HG03280 (cell line): Measurements from ENCODE around the gene SPDYE17.
"Not testable (repeated sequence)": the region's sequence is repeated elsewhere in the genome, so short reads cannot be mapped to it uniquely, and the experiment has no call there.

Source experiments
- ATAC-seq: cut with Tn5 transposase; IDR thresholded peaks from one replicate; pipeline ENCODE4 v1.9.1; 2021; ENCODE audit warnings: mild to moderate bottlenecking, moderate library complexity; ENCODE audit not compliant: unreplicated experiment

SPDYE17 gene

DNA sequence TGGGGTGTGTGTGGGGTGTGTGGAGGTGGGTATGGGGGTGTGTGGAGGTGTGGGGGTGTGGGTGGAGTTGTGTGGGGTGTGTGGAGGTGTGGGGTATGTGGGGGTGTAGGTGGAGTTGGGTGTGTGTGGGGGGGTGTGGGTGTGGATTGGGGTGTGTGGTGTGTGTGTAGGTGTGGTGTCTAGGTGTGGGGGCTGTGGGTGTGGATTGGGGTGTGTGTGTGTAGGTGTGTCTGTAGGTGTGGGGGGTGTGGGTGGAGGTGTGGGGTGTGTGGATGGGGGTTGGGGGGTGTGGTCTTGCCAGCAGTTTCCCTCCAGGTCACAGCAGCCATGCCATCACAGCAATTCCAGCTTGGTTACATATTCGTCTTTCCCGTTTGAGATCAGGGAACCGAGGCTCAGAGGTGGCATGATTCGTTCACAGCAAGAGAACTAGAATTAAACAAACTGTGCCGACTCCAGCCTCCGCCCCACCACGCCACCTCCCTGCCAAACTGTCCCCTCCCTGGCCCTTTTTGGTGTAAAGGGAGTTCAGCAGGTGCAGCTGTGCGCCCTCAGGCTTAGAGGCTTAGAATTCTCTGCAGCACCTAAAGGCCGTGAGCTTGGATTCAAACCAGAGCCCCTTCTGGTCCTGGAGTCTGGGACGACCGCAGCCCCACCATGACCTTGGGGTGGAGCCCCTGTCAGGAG, 33.3 kb downstream of the SPDYE17 start:
- not testable (repeated sequence) for ATAC-seq

DNA sequence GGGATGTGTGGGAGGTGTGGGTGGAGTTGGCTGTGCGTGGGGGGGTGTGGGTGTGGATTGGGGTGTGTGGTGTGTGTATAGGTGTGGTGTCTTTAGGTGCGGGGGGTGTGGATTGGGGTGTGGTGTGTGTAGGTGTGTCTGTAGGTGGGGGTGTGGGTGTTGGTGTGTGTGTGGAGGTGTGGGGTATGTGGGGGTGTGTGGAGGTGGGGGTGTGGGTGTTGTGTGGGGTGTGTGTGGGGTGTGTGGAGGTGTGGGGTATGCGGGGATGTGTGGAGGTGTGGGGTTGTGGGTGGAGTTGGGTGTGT, 33.9 kb downstream of the SPDYE17 start:
- ATAC-seq = no peak

DNA sequence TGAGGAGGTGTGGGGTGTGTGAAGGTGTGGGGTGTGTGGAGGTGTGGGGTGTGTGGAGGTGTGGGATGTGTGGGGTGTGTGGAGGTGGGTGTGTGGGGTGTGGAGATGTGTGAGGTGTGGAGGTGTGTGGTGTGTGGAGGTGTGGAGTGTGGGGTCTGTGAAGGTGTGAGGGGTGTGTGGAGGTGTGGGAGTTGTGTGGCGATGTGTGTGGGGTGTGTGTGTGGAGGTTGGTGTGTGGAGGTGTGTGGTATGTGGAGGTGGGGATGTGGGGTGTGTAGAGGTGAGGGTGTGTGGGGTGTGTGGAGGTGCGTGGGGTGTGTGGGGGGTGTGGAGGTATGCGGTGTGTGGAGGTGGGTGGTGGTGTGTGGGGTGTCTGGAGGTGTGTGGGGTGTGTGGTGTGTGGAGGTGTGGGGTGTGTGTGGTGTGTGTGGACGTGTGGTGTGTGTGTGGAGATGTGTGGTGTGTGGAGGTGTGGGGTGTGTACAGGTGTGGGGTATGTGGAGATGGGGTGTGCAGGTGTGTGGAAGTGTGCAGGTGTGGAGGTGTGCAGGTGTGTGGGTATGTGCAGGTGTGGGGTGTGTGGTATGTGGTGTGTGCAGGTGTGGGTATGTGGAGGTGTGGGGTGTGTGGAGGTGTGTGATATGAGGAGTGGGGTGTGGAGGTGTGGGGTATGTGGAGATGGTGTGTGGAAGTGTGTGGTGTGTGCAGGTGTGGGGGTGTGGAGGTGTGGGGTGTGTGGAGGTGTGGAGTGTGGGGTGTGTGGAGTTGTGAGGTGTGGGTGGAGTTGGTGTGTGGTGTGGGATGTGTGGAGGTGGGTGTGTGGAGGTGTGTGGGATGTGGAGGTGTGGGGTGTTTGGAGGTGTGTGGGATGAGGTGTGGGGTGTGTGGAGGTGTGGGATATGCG, 34.5 kb downstream of the SPDYE17 start:
- no peak for ATAC-seq

DNA sequence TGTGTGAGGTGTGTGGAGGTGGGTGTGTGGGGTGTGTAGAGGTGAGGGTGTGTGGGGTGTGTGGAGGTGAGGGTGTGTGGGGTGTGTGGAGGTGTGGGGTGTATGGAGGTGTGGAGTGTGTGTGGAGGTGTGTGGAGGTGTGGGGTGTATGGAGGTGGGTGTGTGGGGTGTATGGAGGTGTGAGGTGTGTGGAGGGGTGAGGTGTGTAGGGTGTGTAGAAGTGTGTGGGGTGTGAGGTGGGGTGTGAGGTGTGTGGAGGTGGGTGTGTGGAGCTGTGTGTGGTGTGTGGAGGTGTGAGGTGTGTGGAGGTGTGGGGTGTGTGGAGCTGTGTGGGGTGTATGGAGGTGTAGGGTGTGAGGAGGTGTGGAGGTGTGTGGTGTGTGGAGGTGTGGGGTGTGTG, 35.2 kb downstream of the SPDYE17 start:
- not testable (repeated sequence) for ATAC-seq

DNA sequence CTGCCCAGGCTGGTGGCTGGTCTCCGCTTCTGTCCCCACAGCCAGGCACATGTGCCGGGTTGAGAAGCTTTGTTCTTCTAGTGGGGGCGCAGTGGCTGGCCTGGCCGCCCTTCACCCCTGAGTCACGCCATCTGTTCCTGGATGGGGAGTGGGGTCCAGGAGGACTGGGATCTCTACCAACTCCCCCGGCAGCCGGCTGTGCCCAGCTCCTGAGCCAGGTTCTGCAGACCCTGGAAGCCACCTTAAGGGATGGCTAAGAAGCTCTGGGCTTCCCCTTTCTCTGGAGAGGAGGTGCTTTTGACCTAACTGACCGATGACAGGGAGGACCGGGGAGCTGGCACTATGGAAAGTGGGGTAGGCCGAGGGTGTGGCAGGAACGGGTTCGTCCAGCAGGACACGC, 37.9 kb downstream of the SPDYE17 start:
- ATAC-seq = not testable (repeated sequence)

DNA sequence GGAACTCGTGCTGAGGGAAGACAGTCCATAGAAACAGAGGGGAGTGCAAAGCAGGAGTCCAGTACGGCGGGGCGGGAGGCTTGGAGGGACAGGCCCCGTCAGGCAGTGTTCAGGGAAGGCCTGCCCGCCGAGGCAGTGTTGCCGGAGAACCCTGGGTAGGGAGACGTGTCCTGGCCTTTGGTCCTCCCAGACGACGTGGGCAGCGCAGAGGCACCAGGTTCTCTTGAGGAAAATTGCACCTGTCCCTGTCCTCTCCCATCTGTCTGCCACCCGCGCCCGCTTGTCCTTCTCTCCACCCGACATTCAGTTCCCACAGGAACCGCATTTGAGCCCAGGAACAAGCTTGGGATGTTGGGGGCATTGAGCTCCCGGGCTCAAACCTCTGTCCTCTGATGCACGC, 38.3 kb downstream of the SPDYE17 start:
- not testable (repeated sequence) for ATAC-seq

DNA sequence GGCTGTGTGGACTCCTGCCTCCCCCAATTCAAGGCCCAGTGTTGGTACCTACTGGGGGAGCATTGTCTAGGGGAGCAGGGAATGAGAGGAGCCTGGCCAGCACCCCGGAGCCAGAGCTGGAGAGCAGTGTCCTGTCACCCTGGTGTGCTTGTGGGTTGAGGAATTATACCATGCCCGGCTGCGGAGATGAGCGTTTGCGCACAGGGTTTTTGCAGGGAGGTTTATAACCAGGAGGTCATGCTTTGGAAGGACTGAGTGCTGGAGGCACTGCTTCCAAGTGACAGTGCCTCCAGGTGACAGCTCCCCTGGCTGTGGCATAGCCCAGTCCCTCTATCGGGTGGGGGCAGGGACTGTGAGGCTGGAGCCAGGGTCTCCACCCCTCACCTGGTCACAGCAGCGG, 39.3 kb downstream of the SPDYE17 start:
- ATAC-seq = not testable (repeated sequence)

DNA sequence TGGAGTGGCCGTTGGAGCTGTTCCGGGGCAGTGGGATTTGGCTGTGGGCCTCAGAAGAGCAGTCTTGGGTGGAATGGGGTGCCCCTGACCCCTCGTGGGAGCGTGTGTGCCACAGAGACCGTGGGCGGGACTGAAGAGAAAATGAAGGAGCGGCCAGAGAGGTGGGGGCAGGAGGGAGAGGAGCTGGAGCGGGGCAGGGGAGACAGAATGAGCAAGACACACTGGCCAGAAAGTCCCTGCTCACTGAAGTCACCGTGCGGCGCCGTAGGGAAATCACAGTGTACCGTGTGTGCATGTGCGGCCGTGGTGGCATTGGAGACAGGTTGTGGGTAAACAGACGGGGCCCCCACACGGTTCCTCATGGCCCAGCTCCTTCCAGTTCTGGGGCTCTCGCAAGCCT, 40.0 kb downstream of the SPDYE17 start:
- ATAC-seq = not testable (repeated sequence)

DNA sequence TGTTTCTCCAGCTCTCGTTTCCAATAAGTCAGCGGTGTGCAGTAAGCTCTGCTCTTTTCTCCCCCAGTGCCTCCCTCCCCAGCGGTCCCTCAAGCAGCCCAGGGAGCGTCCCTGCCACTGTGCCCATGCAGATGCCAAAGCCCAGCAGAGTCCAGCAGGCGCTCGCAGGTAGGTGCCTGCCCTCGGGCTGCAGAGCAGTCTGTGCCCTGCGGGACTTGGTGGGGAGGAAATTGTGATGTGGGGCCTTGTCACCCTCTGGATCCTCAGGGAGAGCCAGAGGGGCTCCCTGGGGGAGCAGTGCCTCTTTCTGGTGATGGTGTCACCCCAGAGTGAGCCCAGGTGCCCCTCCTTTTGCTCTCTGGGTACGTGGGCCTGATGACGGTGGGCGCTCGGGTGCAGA, 42.0 kb downstream of the SPDYE17 start:
- ATAC-seq = not testable (repeated sequence)

DNA sequence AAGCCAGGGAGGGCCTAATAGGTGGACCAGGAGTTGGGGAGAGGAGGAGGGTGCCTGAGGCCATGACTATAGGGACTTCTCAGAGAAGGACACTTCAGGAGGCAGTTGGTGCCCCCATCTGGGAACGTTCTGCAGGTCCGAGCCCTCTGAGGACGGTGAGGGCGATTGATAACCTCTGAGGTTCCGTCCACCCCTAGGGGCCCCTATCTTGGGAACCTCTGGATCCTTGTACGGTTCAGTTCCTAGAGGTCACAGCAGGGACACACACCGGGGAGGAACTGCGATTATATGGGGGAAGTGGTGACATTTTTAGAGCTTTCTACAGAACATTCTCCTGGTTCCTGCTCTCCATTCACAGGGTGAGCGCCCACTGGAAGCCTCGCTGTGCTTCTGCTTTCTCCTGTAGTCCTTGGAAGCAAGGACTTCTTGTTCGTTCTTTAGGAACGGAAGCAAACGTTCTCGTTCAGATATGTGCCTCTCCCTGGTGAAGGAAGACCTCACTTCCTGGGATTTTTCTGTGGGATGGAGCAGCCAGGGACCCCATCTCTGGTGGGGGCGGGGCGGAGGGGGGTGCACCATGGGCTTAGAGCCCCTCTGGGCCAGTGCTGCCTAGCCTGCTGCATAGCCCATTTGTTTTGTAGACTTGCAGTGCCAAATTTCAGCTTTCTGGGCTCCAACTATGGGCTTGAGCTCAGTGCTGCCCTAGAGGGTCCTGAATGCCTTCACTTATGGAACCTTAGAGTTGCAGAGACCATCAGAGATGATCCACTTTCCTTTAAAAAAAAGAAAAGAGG, 46.0 kb downstream of the SPDYE17 start:
- ATAC-seq = not testable (repeated sequence)

DNA sequence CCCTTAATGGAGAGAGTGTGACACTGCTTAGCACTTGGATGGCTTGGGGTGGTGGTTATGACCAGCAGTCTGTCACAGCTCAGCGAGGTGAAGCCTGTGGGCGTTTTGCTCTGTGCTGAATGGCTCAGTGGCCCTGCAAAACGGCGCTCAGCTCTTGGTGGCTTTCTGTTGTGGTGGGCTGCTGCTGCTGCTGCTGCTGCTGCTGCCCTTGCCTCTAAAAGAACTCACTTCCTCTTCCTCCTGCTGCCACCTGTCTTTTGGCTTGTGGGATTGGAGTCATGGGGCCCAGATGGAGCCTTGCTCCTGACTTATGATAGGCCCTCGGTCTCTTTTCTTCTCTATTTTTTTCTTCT, 47.4 kb downstream of the SPDYE17 start:
- peak; percentile 92 for ATAC-seq

DNA sequence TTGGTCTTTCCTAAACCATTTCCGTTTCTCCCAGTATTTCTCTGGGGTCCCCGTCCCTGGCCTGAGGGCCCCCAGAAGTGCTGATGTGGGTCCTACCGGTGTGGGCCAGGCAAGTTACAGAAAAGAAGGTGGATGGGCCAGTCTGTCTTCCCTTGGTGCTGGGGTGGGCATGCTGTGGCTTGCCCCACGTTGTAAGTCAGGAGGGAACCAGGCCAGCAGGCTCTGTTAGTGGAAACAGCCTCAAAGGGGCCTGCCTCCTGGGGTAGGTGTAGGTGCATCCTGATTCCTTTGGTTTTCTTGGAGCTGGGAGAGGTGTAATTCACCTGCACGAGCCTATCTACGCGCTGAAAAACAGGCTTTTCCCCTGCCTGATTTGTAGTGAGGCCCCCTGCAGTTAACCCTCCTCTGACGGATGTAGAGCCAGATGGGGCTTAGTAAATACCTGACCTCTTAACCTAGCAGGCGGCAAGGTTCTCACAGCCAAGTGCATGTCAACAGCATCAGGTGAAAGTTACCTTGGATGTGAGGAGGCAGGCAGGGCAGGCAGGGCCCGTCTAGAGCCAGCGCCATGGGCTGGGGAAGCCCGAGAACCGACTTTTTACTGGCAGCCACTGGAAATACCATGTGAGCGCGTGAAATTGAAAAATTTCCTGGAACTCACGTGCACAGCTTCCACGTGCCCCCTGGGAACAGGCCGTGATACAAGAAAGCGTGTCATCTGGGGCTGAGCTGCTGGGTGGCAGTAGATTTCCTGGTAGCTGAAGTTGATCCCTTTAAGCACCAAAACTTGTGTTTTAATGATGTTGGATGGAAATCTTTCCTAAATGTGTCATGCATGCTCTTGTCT, 48.0 kb downstream of the SPDYE17 start:
- peak; percentile 12 for ATAC-seq

DNA sequence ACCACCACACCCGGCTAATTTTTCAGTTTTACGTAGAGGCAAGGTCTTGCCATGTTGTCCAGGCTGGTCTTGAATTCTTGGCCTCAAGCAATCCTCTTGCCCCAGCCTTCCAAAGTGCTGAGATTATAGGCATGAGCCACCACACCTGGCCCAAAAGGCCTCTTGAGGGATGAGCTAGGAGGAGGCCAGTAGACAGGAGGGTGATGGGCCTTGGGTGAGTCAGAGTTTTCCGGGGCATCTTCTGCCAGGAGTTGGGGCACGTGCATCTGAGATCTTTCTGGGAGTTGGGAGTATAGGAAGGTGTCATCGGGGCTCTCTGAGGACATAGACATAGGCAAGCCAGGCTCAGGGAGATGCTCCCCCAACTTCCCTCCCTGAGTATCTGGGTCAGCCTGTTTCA, 48.8 kb downstream of the SPDYE17 start:
- ATAC-seq = not testable (repeated sequence)

DNA sequence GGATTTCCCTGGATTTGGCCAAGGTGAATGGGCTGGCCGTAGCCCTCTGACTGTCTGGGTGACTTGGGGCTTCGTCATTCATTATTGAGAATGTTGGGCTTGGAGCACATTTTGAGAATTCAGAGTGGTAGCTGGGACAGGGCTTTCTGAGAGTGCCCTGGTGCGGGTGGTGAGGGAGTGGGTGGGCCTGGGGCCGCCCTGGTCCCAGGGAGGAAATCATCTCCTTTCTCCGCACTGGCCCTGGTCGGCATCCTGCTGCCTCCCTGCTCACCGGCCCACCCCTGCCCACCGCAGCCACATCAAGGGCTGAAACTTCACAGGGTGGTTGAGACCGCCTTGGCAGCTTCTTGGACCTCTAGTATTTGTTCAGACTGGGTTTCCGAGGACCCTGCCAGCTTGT, 49.7 kb downstream of the SPDYE17 start:
- not testable (repeated sequence) for ATAC-seq

DNA sequence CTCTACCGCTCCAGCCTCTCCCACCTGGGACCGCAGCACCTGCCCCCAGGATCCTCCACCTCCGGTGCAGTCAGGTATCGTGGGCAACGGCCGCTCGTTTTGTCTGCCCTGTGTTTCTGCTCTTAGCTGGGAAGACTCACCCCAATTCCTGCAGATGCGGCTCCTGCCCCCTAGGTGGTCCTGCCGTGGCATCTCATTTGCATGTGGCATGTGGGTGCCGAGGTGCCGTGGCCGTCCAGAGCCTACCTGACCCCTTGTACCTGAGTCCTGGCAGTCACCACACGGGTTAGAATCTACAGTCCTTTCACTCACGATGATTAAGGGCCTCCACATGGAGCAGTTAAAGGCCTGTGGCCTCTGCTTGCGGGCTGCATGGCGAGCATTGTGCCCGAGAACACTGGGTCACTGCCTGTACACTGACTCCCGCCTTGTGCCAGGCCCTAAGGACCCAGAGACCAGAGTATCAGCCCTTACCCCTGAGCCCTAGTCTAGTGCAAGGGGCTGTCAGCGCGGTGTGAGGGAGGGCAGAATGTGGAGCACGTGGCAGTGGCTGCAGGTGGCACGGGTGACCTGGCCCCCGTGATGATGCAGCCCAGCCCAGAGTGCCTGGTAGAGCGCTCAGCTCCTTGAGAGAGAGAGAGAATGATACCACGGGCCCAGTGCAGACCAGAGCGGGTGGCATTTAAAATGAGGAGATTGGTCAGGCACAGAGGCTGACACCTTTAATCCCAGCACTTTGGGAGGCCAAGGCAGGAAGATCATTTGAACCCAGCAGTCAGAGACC, 50.8 kb downstream of the SPDYE17 start:
- ATAC-seq = not testable (repeated sequence)

DNA sequence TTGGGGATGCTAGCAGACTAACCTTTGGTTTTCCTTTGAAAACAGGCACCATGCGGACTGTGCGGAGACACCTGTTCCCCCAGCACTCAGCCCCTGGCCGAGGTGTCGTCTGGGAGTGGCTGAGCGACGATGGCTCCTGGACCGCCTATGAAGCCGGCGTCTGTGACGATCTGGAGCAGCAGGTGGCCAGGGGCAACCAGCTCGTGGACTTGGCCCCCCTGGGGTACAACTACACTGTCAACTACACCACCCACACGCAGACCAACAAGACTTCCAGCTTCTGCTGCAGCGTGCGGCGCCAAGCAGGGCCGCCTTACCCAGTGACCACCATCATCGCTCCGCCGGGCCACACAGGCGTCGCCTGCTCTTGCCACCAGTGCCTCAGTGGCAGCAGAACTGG, 51.6 kb downstream of the SPDYE17 start:
- ATAC-seq = not testable (repeated sequence)

DNA sequence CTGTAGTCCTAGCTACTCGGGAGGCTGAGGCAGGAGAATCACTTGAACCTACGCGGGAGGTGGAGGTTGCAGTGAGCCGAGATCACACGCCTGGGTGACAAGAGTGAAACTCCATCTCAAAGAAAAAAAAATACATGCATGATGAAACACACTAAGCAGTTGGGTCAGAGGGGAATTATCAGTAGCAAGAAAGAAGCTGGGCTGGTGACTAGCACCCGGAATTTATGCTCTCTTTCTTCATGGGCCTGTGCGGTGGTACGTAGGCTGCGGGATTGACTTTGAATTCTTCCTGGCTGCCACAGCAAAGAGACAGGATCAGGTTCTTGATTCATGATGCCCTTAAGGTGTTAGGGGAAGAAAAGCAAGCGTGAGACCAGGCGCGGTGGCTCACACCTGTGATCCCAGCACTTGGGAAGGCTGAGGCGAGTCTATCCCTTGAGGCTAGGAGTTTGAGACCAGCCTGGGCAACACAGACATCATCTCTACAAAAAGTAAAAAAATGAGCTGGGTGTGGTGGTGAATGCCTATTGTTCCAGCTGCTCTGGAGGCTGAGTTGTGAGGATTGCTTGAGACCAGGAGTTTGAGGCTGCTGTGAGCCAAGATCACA, 54.3 kb downstream of the SPDYE17 start:
- ATAC-seq = not testable (repeated sequence)

DNA sequence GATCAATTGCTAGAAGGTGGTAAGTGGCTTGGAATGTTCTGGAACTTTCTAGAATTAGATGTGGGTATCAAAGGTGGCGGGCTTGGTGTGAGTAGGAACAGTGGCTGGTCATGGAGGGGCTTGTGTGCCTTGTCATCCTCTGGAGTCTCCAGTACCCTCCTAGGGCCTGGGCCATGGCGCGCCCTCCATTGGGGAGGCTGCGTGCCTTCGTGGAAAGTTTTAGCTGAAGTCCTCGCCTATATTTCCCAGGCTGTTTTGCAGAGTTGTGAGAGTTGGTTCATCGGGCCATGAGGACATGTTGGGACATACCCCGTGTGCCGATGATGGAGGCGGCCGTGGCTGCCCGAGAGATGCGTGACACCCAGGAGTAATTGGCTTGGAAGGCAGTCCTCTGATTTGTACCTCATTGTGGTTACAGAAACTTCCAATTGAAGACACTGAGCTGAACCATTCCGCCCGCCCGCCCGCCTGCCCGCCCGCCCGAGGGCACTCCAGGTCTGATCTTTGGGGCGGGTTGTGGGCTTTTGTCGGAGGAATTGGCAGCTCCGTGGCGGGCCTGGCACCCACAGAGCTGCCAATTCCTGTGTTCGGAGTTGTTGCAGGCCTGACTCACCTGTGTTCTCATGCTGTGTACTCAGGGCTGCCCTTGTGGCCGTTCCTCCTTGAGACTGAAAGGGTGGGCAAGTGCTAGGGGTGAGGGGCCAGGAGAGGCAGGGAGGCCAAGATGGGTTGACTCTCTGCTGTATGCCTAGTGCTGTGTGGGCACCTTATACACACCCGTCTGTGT, 57.2 kb downstream of the SPDYE17 start:
- ATAC-seq = not testable (repeated sequence)

DNA sequence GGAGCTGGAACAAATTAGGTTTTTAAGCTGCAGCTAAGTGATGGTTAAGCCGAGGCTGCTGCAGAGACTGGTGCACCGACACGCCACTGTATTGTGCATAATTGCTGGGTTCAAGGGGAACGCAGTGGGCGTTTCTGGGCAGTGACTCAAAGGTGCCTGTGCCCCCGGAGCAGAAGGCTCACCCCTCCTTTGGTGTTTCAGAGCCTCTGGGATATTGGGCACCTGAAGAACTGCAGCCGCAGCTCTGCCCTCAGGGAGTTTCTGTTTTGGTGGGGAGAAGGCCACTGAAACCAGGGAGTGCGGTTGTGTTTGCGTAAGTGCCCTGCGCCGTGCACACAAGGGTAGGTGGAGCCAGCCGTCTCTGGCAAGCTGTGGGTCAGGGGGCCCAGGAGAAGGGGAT, 57.8 kb downstream of the SPDYE17 start:
- not testable (repeated sequence) for ATAC-seq
